ENCODE data around the gene MRE11. TPM values are rescaled to one million over a fixed set of nuclear protein-coding genes. Genes with fewer than 3 reads are reported as not detected.
A peak's percentile ranks its signal among the peaks of the same experiment; 100 is the strongest.

The MRE11 gene
- total RNA-seq, 1 experiment from 2014 or later, result 20.1 TPM

- Histone ChIP-seq H3K4me1 (ENCODE audit: insufficient read depth, low read length) (no peaks in the 10 kb centered on the region), H3K36me3 (ENCODE audit: low read depth, low read length) (no peaks in the 10 kb centered on the region), H4K20me1 (ENCODE audit: low read length) (no peaks in the 10 kb centered on the region), H3K4me3 (ENCODE audit: low read length) (no peak overlapping the region), H3K9me3 (ENCODE audit: low read length) (no peaks in the 10 kb centered on the region), H3F3A (ENCODE audit: low read length, unreplicated experiment) (no peaks in the 10 kb centered on the region), H3K27ac (ENCODE audit: low read length) (no peak overlapping the region), H3K4me2 (ENCODE audit: low read length) (no peak overlapping the region), H3K79me2 (ENCODE audit: low read length) (no peaks in the 10 kb centered on the region), H3K9ac (ENCODE audit: low read length) (no peak overlapping the region), H3K27me3 (ENCODE audit: low read length) (no peaks in the 10 kb centered on the region), H2AFZ (ENCODE audit: low read length) (no peak overlapping the region), H3K9me2 (replicated peaks; ENCODE audit: low read length) (no peaks in the 10 kb centered on the region)
- no peak for ATAC-seq
- ChIA-PET CTCF (no interaction called here), POLR2A (ENCODE audit: unreplicated experiment) (no interaction called here)
- no peak for DNase-seq
- no TSS peak for BruUV-seq (replicated peaks)
- no peak for TF ChIP-seq CTCF (conservative IDR thresholded peaks at IDR 0.05; ENCODE audit: low read depth, low read length)
- no peak for TF ChIP-seq EZH2 (IDR thresholded peaks at IDR 0.05; ENCODE audit: low read length, unreplicated experiment)
- TF ChIP-seq EZH2phosphoT487 (IDR thresholded peaks at IDR 0.05; ENCODE audit: borderline replicate concordance, low read length), result no peak
- intact Hi-C loops (cut with micrococcal nuclease), result loop anchor here (1.0 kb wide), 1 partner anchor 10 kb away; no protein-coding TSS in a partner anchor
These were observed 33.2 kb upstream of the MRE11 start for GRCh38 chr11:94526645-94527438.

GRCh38 chr11:94525546-94526324 is 32.1 kb upstream of the MRE11 start:
- BruUV-seq (replicated peaks), result no TSS peak
- no peak overlapping the region for H3K4me3 ChIP-seq (ENCODE audit: low read length)
- H3K9me3 ChIP-seq (ENCODE audit: low read length), result no peaks in the 10 kb centered on the region
- no peaks in the 10 kb centered on the region for H3K36me3 ChIP-seq (ENCODE audit: low read depth, low read length)
- ChIA-PET CTCF (no interaction called here), POLR2A (ENCODE audit: unreplicated experiment) (no interaction called here)
- no peaks in the 10 kb centered on the region for H3F3A ChIP-seq (ENCODE audit: low read length, unreplicated experiment)
- TF ChIP-seq CTCF (conservative IDR thresholded peaks at IDR 0.05; ENCODE audit: low read depth, low read length), result no peak
- no peak for TF ChIP-seq EZH2 (IDR thresholded peaks at IDR 0.05; ENCODE audit: low read length, unreplicated experiment)
- TF ChIP-seq EZH2phosphoT487 (IDR thresholded peaks at IDR 0.05; ENCODE audit: borderline replicate concordance, low read length), result no peak
- H4K20me1 ChIP-seq (ENCODE audit: low read length), result no peaks in the 10 kb centered on the region
- H3K79me2 ChIP-seq (ENCODE audit: low read length), result no peaks in the 10 kb centered on the region
- no peak overlapping the region for H3K9ac ChIP-seq (ENCODE audit: low read length)
- no peak overlapping the region for H3K4me2 ChIP-seq (ENCODE audit: low read length)
- ATAC-seq (no peak), DNase-seq (peak; percentile 48)
- no peaks in the 10 kb centered on the region for H3K9me2 ChIP-seq (replicated peaks; ENCODE audit: low read length)
- H2AFZ ChIP-seq (ENCODE audit: low read length), result no peak overlapping the region
- no peaks in the 10 kb centered on the region for H3K27me3 ChIP-seq (ENCODE audit: low read length)
- no peak overlapping the region for H3K27ac ChIP-seq (ENCODE audit: low read length)
- intact Hi-C loops (cut with micrococcal nuclease), result no loop called here
- no peaks in the 10 kb centered on the region for H3K4me1 ChIP-seq (ENCODE audit: insufficient read depth, low read length)
